Stimulated activated CD4-positive, alpha-beta T cell treated with anti-CD3 and anti-CD28 coated beads, Interleukin-4, amount 100 ng/mL, for 48 hours (primary cell): ENCODE results near the gene PROM2.

Experiments
- DNase-seq, 2 donors: peaks; one replicate each; pipeline ENCODE4 v3.0.0-alpha.2; 2020; ENCODE audit warnings: low read depth in 2 of 2

Gene PROM2

GRCh38 chr2:95284886-95285541, 10.8 kb downstream of the PROM2 start:
- no peak for DNase-seq

GRCh38 chr2:95285542-95285932, 11.3 kb downstream of the PROM2 start:
- no peak for DNase-seq

- DNase-seq, result no peak
Observed at GRCh38 chr2:95287336-95287735, 13.1 kb downstream of the PROM2 start.

GRCh38 chr2:95287806-95288205, 13.6 kb downstream of the PROM2 start:
- no peak for DNase-seq

GRCh38 chr2:95289253-95289652, 15.0 kb downstream of the PROM2 start:
- no peak for DNase-seq

- no peak for DNase-seq
Observed at GRCh38 chr2:95291222-95291621, 17.0 kb downstream of the PROM2 start.

GRCh38 chr2:95292623-95293260, 18.5 kb downstream of the PROM2 start:
- no peak for DNase-seq

GRCh38 chr2:95294579-95295250, 20.5 kb downstream of the PROM2 start:
- DNase-seq, result no peak

GRCh38 chr2:95295376-95295775, 21.1 kb downstream of the PROM2 start:
- no peak for DNase-seq

- no peak for DNase-seq
Observed at GRCh38 chr2:95296011-95296410, 21.8 kb downstream of the PROM2 start.

- DNase-seq, result no peak
Observed at GRCh38 chr2:95296880-95297487, 22.7 kb downstream of the PROM2 start, which contains the start of gene KCNIP3. Gene KCNIP3, plus strand, starts transcription at chr2:95297347. Its CDS starts 92 bp downstream, at chr2:95297439.

- DNase-seq, result no peak
Observed at GRCh38 chr2:95297639-95298395, 23.6 kb downstream of the PROM2 start.

GRCh38 chr2:95298486-95299111, 24.4 kb downstream of the PROM2 start:
- no peak for DNase-seq

- DNase-seq, result no peak
Observed at GRCh38 chr2:95299961-95300360, 25.7 kb downstream of the PROM2 start.

- no peak for DNase-seq
Observed at GRCh38 chr2:95300450-95300849, 26.2 kb downstream of the PROM2 start.

- DNase-seq, result no peak
Observed at GRCh38 chr2:95301186-95301585, 26.9 kb downstream of the PROM2 start.

GRCh38 chr2:95301876-95302641, 27.8 kb downstream of the PROM2 start:
- DNase-seq, result no peak

GRCh38 chr2:95303191-95303919, 29.1 kb downstream of the PROM2 start:
- no peak for DNase-seq

GRCh38 chr2:95305380-95306061, 31.3 kb downstream of the PROM2 start:
- DNase-seq, result no peak
